Body of pancreas (tissue), 4 donors: ENCODE results near the gene TMCC3.

Source experiments
- CTCF ChIP-seq, 7 experiments: fragments of 450-650 bp in 4 of 7; fragments of 200-600 bp in 3 of 7; sonication (generic) in 3 of 7; IDR thresholded peaks; one replicate each; pipeline ENCODE4 v1.5.1; 2016 to 2019; ENCODE audit warnings: antibody characterized with exemption in 7 of 7
- POLR2A ChIP-seq, 3 donors: fragments of 450-650 bp; IDR thresholded peaks; one replicate each; pipeline ENCODE4 v1.6.1; 2016; ENCODE audit warnings: antibody characterized with exemption in 3 of 3, mild to moderate bottlenecking in 2 of 3

GRCh38 chr12:94525951-94526350 lies 124.4 kb downstream of the TMCC3 start:
- no peak for TF ChIP-seq CTCF (IDR thresholded peaks at IDR 0.05)
- no peak for TF ChIP-seq POLR2A (IDR thresholded peaks at IDR 0.05)
